ENCODE measurements around the gene CREB1.
"Not testable (repeated sequence)": the region's sequence is repeated elsewhere in the genome, so short reads cannot be mapped to it uniquely, and the experiment has no call there.

- TF ChIP-seq CTCF (IDR thresholded peaks at IDR 0.05; ENCODE audit: low read depth, low read length); EZH2phosphoT487 (IDR thresholded peaks at IDR 0.05; ENCODE audit: low read depth): not testable (repeated sequence)
Measured at GRCh38 chr2:207496936-207497335, 32.8 kb upstream of the CREB1 start.
